HepG2 (cell line): Measurements from ENCODE around the gene TRPM6. TPM values are rescaled to one million over a fixed set of nuclear protein-coding genes. Genes with fewer than 3 reads are reported as not detected.

Experiments used
- ATAC-seq: fragments of 200-7000 bp; cut with Tn5 transposase; 3 replicates; pipeline ENCODE4 v1.9.1; 2020; ENCODE audit warnings: mild to moderate bottlenecking, moderate library complexity
- BruUV-seq: library from RNA; stranded (reverse); fragments of 400-500 nt; replicated peaks from 2 replicates; lab custom pipeline; 2021; lab: Mats Ljungman, UMichigan
- CTCF ChIA-PET: fragments of 300-600 bp; formaldehyde crosslinking; extraction: SDS; loops from one replicate; lab custom pipeline; 2021; ENCODE audit warnings: low total read pairs, inconsistent platforms, low intra/inter-chr PET ratio; lab: Yijun Ruan, JAX
- POLR2A ChIA-PET: fragments of 350-600 bp; sonication (Branson Sonifier 250); formaldehyde crosslinking; loops from one replicate; lab custom pipeline; 2020; ENCODE audit warnings: antibody characterized with exemption, inconsistent platforms; lab: Yijun Ruan, JAX
- DNase-seq: peaks from one replicate; pipeline ENCODE4 v3.0.0-alpha.2; 2015; ENCODE audit warnings: low spot score
- FAIRE-seq: peaks from 3 replicates; lab custom pipeline; 2011; peaks lifted over from hg19 to GRCh38; lab: Jason Lieb, UNC
- H2AFZ ChIP-seq: one replicate; pipeline ENCODE4 v1.6.1; 2011; ENCODE audit warnings: low read length, inconsistent platforms
- H3K27ac ChIP-seq: fragments of 300-600 bp; 3 replicates; pipeline ENCODE4 v1.8.0; 2011; ENCODE audit warnings: mixed run types, mild to moderate bottlenecking, mixed read lengths, low read length, inconsistent platforms; ENCODE audit not compliant: insufficient read depth; ENCODE audit errors: extremely low read length
- H3K27me3 ChIP-seq, 2 experiments: fragments of 200-600 bp in 1 of 2; 2 replicates in 1 of 2; 3 replicates in 1 of 2; pipeline versions ENCODE4 v1.6.0 to v1.8.0; 2011; ENCODE audit warnings: low read length in 2 of 2, mild to moderate bottlenecking in 2 of 2, moderate library complexity in 2 of 2, inconsistent platforms in 1 of 2; ENCODE audit not compliant: insufficient read depth in 2 of 2, control insufficient read depth in 1 of 2
- H3K36me3 ChIP-seq, 2 experiments: fragments of 200-600 bp in 1 of 2; replicated peaks in 1 of 2; 2 replicates in 1 of 2; 3 replicates in 1 of 2; pipeline versions ENCODE4 v1.5.1 to v1.8.0; 2011; ENCODE audit warnings: low read length in 2 of 2, inconsistent platforms in 1 of 2; ENCODE audit not compliant: insufficient read depth in 2 of 2, control insufficient read depth in 1 of 2
- H3K4me1 ChIP-seq: 2 replicates; pipeline ENCODE4 v1.5.1; 2012; ENCODE audit warnings: low read length, inconsistent platforms; ENCODE audit not compliant: insufficient read depth
- H3K4me2 ChIP-seq: 2 replicates; pipeline ENCODE4 v1.6.0; 2011; ENCODE audit warnings: low read depth, low read length, inconsistent platforms
- H3K4me3 ChIP-seq, 3 experiments: fragments of 200-600 bp in 1 of 3; sonication (generic), shearing (Covaris generic) in 1 of 3; replicated peaks in 1 of 3; 2 replicates each; pipeline ENCODE4 v1.5.1; 2011 to 2016; ENCODE audit warnings: low read length in 3 of 3, inconsistent platforms in 2 of 3, low read depth in 2 of 3, mild to moderate bottlenecking in 2 of 3, control low read depth in 1 of 3, mixed read lengths in 1 of 3; ENCODE audit not compliant: insufficient read depth in 1 of 3
- H3K79me2 ChIP-seq: one replicate; pipeline ENCODE4 v1.6.1; 2011; ENCODE audit warnings: low read length, inconsistent platforms; ENCODE audit not compliant: insufficient read depth
- H3K9ac ChIP-seq: 2 replicates; pipeline ENCODE4 v1.6.0; 2011; ENCODE audit warnings: mild to moderate bottlenecking, low read depth, low read length, inconsistent platforms; ENCODE audit not compliant: insufficient read depth
- H3K9me3 ChIP-seq: 2 replicates; pipeline ENCODE4 v1.5.1; 2012; ENCODE audit warnings: mild to moderate bottlenecking, low read length
- H4K20me1 ChIP-seq: 2 replicates; pipeline ENCODE4 v1.6.0; 2011; ENCODE audit warnings: inconsistent platforms, mild to moderate bottlenecking, low read length, moderate library complexity; ENCODE audit not compliant: insufficient read depth
- CTCF ChIP-seq: sonication (generic); formaldehyde crosslinking; IDR thresholded peaks from 2 replicates; pipeline ENCODE4 v1.5.0; 2020; ENCODE audit warnings: mild to moderate bottlenecking, missing genetic modification reagents, moderate library complexity
- HNF4A ChIP-seq: sonication (generic); formaldehyde crosslinking; IDR thresholded peaks from 2 replicates; pipeline ENCODE4 v1.4.0; 2020; ENCODE audit warnings: missing genetic modification reagents
- SMC3 ChIP-seq: IDR thresholded peaks from 2 replicates; pipeline ENCODE4 v1.6.1; 2011; ENCODE audit warnings: low read length, improper control_type of control experiment
- STAG1 ChIP-seq: sonication (generic); formaldehyde crosslinking; IDR thresholded peaks from 2 replicates; pipeline ENCODE4 v1.4.0; 2020; ENCODE audit warnings: missing genetic modification reagents
- WGBS: methylation state at CpG from one replicate; pipeline ENCODE4 v1.1.6; 2017; ENCODE audit warnings: low lambda C conversion rate; 5-methylcytosine and 5-hydroxymethylcytosine counted together
- in situ Hi-C: cut with HindIII; loops from 2 replicates; pipeline ENCODE4 v1.10.0; 2017; ENCODE audit warnings: low pct_unique_long_range_greater_than_20kb; ENCODE audit not compliant: extremely low pct_ligation_motif_present
- intact Hi-C: fragments of 100-400 bp; cut with micrococcal nuclease; formaldehyde crosslinking; loops from one replicate; pipeline ENCODE4 v1.10.0; 2022; ENCODE audit not compliant: unreplicated experiment
- polyA plus RNA-seq, 8 experiments: library from polyadenylated mRNA; depleted of rRNA in 3 of 8; stranded (reverse) in 7 of 8; unstranded in 1 of 8; fragments of >200 nt; fragmentation: Illumina TruSeq in 4 of 8; extraction: Trizol in 4 of 8; gene quantifications; 2 replicates each; pipeline versions ENCODE4 v1.2.1 to v1.2.3, GENCODE V29; 2011 to 2016; ENCODE audit warnings: low read depth in 4 of 8, missing spikeins in 1 of 8, mixed read lengths in 1 of 8; ENCODE audit not compliant: insufficient read depth in 1 of 8
- total RNA-seq, 5 experiments: library from RNA; depleted of rRNA; stranded (reverse); fragments of >200 nt; fragmentation: Illumina TruSeq; extraction: Trizol; gene quantifications; 2 replicates each; pipeline ENCODE4 v1.2.3, GENCODE V29; 2016; ENCODE audit warnings: low read depth in 1 of 5
- TF ChIP-seq, protein P1 (sequence below): sonication (generic); formaldehyde crosslinking; IDR thresholded peaks from 2 replicates; pipeline ENCODE4 v1.9.0; 2022; ENCODE audit warnings: low read depth, missing genetic modification reagents

TRPM6 gene
- total and polyA plus RNA-seq, 2 of the 13 experiments (the other 11 are each of a cell fraction or from before 2014, with no cell fraction given) = 0.01 to 0.09 TPM

DNA sequence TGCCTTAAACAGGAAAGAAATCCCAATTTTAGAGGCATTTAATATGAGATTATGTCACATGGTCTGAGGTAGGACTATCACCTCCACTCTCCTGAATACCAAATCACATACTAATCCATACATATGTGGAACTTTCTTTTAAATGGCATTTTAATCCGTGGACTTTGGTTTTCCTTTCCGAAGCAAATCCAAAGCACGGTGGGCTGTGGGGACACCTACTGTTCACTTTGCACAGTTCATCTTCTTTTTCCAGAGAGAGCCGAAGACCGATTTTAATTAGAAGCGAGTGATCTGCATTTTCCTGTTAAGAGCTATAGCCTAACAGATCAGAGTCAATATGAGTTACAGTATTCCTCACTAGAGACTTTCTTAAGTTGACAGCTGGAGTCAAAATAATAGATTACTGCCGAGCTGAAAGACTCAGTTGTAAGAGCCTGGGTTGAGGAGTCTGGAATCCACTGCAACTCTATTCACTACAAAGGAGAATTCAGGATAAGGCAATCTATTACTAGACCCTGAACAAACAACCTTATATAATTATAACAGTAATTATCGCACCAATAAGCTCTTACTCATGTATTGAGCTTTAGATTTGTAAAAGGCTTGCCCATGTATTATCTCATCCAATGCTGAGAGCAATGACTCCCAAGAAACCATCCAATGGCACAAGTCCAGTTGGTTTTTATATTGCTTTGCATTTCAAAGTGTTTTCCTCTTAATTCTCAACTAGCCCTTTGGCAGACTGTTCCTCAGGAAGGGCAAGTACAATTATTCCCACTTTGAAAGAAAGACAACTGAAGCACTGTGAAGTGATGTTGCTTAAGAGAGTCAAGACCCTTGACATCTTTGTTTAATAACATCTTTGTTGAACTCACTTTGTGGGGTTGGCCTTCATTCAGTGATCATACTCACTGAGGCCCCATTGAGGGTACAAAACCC is 144.7 kb downstream of the TRPM6 start:
- 7% methylated on average over 8 of the region's 8 CpGs for WGBS
- Histone ChIP-seq H3K9ac (no peak overlapping the region), H2AFZ (no peak overlapping the region), H4K20me1 (no peaks in the 10 kb centered on the region), H3K27me3 (no peaks in the 10 kb centered on the region), H3K27ac (no peak overlapping the region), H3K4me3 (no peak overlapping the region), H3K36me3 (no peaks in the 10 kb centered on the region), H3K4me1 (no peaks in the 10 kb centered on the region), H3K79me2 (no peaks in the 10 kb centered on the region), H3K9me3 (no peaks in the 10 kb centered on the region)
- POLR2A ChIA-PET = no interaction called here
- intact Hi-C loops (loop anchor here (1.0 to 5.0 kb wide), 2 partner anchors 165 to 1061 kb away; no protein-coding TSS in a partner anchor), in situ Hi-C loops (no loop called here)
- DNase-seq (peak; percentile 2), ATAC-seq (peak; percentile 48; the same call in 1 of the 3 replicates), FAIRE-seq (peak; percentile 75)
- BruUV-seq = no TSS peak
- CTCF ChIA-PET = no interaction called here
- TF ChIP-seq SMC3 = peak; percentile 32; the same call in 1 of the 2 replicates
- TF ChIP-seq, protein P1, sequence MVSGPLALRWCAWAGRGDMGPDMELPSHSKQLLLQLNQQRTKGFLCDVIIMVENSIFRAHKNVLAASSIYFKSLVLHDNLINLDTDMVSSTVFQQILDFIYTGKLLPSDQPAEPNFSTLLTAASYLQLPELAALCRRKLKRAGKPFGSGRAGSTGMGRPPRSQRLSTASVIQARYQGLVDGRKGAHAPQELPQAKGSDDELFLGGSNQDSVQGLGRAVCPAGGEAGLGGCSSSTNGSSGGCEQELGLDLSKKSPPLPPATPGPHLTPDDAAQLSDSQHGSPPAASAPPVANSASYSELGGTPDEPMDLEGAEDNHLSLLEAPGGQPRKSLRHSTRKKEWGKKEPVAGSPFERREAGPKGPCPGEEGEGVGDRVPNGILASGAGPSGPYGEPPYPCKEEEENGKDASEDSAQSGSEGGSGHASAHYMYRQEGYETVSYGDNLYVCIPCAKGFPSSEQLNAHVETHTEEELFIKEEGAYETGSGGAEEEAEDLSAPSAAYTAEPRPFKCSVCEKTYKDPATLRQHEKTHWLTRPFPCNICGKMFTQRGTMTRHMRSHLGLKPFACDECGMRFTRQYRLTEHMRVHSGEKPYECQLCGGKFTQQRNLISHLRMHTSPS (CRISPR knock-in tag) = no peak
- TF ChIP-seq HNF4A (CRISPR knock-in tag) = peak; percentile 12; the same call in 1 of the 2 replicates
- peak; percentile 55 for TF ChIP-seq STAG1
- peak; percentile 64 for TF ChIP-seq CTCF (CRISPR knock-in tag)
- TF ChIP-seq, all 625 proteins: peak for 4
- H3K4me2 ChIP-seq = no peak overlapping the region
